ENCODE measurements around the gene TWF1.

TWF1 gene

DNA sequence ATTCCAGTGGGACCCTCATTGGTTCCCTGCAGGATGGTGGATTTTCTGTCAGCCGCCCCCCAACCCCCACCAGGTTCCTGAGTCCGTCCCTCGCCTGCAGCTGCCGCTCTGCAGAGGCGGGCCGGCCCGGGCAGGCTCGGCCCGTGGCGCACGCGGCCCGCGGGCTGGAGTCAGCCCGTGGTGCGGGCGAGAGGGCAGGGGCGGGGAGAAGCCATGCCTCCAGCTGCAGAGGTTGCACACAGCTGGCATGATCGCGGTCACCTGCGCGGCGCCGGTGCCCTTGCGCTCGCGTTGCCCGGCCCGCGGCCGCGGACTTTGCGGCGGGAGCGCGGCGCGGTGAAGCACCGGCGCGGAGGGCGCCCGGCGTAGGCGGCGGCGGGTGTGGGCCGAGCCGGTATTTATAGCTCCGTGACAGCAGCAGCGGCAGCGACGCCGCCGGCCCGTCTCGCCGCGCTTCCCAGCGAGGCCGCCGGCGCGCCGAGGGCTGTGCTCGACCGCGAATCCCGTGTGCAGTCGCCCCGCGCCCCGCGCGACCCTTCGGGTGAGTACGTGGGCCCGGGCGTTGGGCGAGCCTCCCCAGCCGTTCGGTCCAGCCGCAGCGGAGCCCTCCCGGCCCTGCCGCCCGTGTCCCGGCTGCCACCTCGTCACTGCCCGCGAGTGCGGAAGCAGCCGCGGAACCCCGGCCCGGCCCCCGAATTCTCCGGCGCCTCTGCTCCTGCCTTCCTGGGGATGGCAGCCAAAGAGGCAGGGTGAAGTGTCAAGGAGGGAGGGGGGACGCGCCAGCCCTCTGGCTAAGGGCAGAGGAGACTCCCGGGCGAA, 29.7 kb upstream of the TWF1 start, which contains the start of gene TMEM117 (continued):
- no peak for TF ChIP-seq ZNF791 (tag by site-specific recombination; IDR thresholded peaks at IDR 0.05)
- TF ChIP-seq ZNF626 (tag by site-specific recombination; IDR thresholded peaks at IDR 0.05), result no peak
- TF ChIP-seq ZNF660 (tag by site-specific recombination; IDR thresholded peaks at IDR 0.05), result peak; percentile 80
- TF ChIP-seq, protein P1, sequence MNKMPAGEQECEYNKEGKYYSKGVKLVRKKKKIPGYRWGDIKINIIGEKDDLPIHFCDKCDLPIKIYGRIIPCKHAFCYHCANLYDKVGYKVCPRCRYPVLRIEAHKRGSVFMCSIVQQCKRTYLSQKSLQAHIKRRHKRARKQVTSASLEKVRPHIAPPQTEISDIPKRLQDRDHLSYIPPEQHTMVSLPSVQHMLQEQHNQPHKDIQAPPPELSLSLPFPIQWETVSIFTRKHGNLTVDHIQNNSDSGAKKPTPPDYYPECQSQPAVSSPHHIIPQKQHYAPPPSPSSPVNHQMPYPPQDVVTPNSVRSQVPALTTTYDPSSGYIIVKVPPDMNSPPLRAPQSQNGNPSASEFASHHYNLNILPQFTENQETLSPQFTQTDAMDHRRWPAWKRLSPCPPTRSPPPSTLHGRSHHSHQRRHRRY (tag by site-specific recombination; IDR thresholded peaks at IDR 0.05), result no peak
- no peak for TF ChIP-seq MZF1 (tag by site-specific recombination; IDR thresholded peaks at IDR 0.05; ENCODE audit: borderline replicate concordance)
- no peak for TF ChIP-seq TSHZ1 (tag by site-specific recombination; IDR thresholded peaks at IDR 0.05; ENCODE audit: borderline replicate concordance)
- no peak for TF ChIP-seq OVOL3 (tag by site-specific recombination; IDR thresholded peaks at IDR 0.05)
- no peak for TF ChIP-seq ZNF302 (tag by site-specific recombination; IDR thresholded peaks at IDR 0.05; ENCODE audit: low read depth)
- TF ChIP-seq, protein P2, sequence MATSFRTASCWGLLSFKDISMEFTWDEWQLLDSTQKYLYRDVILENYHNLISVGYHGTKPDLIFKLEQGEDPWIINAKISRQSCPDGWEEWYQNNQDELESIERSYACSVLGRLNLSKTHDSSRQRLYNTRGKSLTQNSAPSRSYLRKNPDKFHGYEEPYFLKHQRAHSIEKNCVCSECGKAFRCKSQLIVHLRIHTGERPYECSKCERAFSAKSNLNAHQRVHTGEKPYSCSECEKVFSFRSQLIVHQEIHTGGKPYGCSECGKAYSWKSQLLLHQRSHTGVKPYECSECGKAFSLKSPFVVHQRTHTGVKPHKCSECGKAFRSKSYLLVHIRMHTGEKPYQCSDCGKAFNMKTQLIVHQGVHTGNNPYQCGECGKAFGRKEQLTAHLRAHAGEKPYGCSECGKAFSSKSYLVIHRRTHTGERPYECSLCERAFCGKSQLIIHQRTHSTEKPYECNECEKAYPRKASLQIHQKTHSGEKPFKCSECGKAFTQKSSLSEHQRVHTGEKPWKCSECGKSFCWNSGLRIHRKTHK (tag by site-specific recombination; IDR thresholded peaks at IDR 0.05), result no peak
- TF ChIP-seq ZNF341 (tag by site-specific recombination; IDR thresholded peaks at IDR 0.05; ENCODE audit: low read depth), result peak; percentile 68
- TF ChIP-seq, protein P3, sequence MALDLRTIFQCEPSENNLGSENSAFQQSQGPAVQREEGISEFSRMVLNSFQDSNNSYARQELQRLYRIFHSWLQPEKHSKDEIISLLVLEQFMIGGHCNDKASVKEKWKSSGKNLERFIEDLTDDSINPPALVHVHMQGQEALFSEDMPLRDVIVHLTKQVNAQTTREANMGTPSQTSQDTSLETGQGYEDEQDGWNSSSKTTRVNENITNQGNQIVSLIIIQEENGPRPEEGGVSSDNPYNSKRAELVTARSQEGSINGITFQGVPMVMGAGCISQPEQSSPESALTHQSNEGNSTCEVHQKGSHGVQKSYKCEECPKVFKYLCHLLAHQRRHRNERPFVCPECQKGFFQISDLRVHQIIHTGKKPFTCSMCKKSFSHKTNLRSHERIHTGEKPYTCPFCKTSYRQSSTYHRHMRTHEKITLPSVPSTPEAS (tag by site-specific recombination; IDR thresholded peaks at IDR 0.05), result no peak
- TF ChIP-seq ZNF830 (tag by site-specific recombination; IDR thresholded peaks at IDR 0.05; ENCODE audit: low read depth), result no peak
- no peak for TF ChIP-seq ZNF48 (tag by site-specific recombination; IDR thresholded peaks at IDR 0.05)
- TF ChIP-seq ZNF175 (tag by site-specific recombination; IDR thresholded peaks at IDR 0.05), result no peak
- no peak for TF ChIP-seq ZNF23 (tag by site-specific recombination; IDR thresholded peaks at IDR 0.05; ENCODE audit: borderline replicate concordance)
- TF ChIP-seq, protein P4, sequence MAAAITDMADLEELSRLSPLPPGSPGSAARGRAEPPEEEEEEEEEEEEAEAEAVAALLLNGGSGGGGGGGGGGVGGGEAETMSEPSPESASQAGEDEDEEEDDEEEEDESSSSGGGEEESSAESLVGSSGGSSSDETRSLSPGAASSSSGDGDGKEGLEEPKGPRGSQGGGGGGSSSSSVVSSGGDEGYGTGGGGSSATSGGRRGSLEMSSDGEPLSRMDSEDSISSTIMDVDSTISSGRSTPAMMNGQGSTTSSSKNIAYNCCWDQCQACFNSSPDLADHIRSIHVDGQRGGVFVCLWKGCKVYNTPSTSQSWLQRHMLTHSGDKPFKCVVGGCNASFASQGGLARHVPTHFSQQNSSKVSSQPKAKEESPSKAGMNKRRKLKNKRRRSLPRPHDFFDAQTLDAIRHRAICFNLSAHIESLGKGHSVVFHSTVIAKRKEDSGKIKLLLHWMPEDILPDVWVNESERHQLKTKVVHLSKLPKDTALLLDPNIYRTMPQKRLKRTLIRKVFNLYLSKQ (tag by site-specific recombination; IDR thresholded peaks at IDR 0.05; ENCODE audit: borderline replicate concordance), result no peak
- no peak for TF ChIP-seq ZNF488 (tag by site-specific recombination; IDR thresholded peaks at IDR 0.05)
- no peak for TF ChIP-seq ZBTB6 (tag by site-specific recombination; IDR thresholded peaks at IDR 0.05)
- TF ChIP-seq ZFP41 (tag by site-specific recombination; IDR thresholded peaks at IDR 0.05; ENCODE audit: borderline replicate concordance), result no peak
- no peak for TF ChIP-seq KLF16 (tag by site-specific recombination; IDR thresholded peaks at IDR 0.05)
- TF ChIP-seq MEIS1 (CRISPR knock-in tag; IDR thresholded peaks at IDR 0.05; ENCODE audit: borderline replicate concordance), result no peak
- no peak for TF ChIP-seq ZNF639 (tag by site-specific recombination; IDR thresholded peaks at IDR 0.05)
- TF ChIP-seq SALL2 (tag by site-specific recombination; IDR thresholded peaks at IDR 0.05; ENCODE audit: borderline replicate concordance), result no peak
- no peak for TF ChIP-seq ZNF449 (tag by site-specific recombination; IDR thresholded peaks at IDR 0.05)
